HEK293 (cell line): ENCODE results near the gene MT2A.

Experiments used
- CTCF ChIA-PET: fragments of 350-600 bp; formaldehyde crosslinking; extraction: SDS; loops from one replicate; lab custom pipeline; 2021; ENCODE audit warnings: antibody characterized with exemption; lab: Yijun Ruan, JAX
- POLR2A ChIA-PET: fragments of 300-600 bp; formaldehyde crosslinking; extraction: SDS; loops from one replicate; lab custom pipeline; 2020; ENCODE audit warnings: antibody characterized with exemption, inconsistent platforms; lab: Yijun Ruan, JAX
- H3K27ac ChIP-seq: fragments of 200-500 bp; sonication (Bioruptor generic); 2 replicates; pipeline ENCODE4 v1.5.1; 2014; ENCODE audit warnings: low read depth, low read length, control low read depth, inconsistent platforms; ENCODE audit errors: extremely low read depth
- H3K36me3 ChIP-seq, 2 experiments: fragments of 200-500 bp in 1 of 2; sonication (Bioruptor generic) in 1 of 2; 1 replicate in 1 of 2; 2 replicates in 1 of 2; pipeline ENCODE4 v1.5.1; 2014 to 2017; ENCODE audit warnings: inconsistent platforms in 2 of 2, low read length in 2 of 2; ENCODE audit not compliant: control insufficient read depth in 2 of 2, insufficient read depth in 1 of 2
- H3K4me1 ChIP-seq: fragments of 200-500 bp; sonication (Bioruptor generic); 2 replicates; pipeline ENCODE4 v1.5.1; 2014; ENCODE audit warnings: mild to moderate bottlenecking, low read length, inconsistent platforms; ENCODE audit not compliant: control insufficient read depth, insufficient read depth
- H3K4me3 ChIP-seq: 2 replicates; pipeline ENCODE4 v1.5.1; 2011; ENCODE audit warnings: low read depth, mild to moderate bottlenecking, control low read depth, low read length, moderate library complexity
- H3K9me3 ChIP-seq: fragments of 200-500 bp; sonication (Bioruptor generic); 2 replicates; pipeline ENCODE4 v1.5.1; 2014; ENCODE audit warnings: low read depth, low read length, inconsistent platforms; ENCODE audit not compliant: control insufficient read depth, insufficient read depth
- GFI1B ChIP-seq: fragments of 450-650 bp; formaldehyde crosslinking; IDR thresholded peaks from 2 replicates; pipeline ENCODE4 v1.5.1; 2016; ENCODE audit warnings: missing biosample characterization, missing genetic modification characterization
- GLIS2 ChIP-seq: fragments of 450-650 bp; formaldehyde crosslinking; IDR thresholded peaks from 2 replicates; pipeline ENCODE4 v1.5.1; 2016; ENCODE audit warnings: missing biosample characterization, missing genetic modification characterization
- OSR2 ChIP-seq: fragments of 450-650 bp; formaldehyde crosslinking; IDR thresholded peaks from 2 replicates; pipeline ENCODE4 v1.5.1; 2016; ENCODE audit warnings: missing biosample characterization, missing genetic modification characterization
- PRDM1 ChIP-seq: fragments of 450-650 bp; formaldehyde crosslinking; IDR thresholded peaks from 2 replicates; pipeline ENCODE4; 2016; ENCODE audit warnings: missing biosample characterization, missing genetic modification characterization
- RBAK ChIP-seq: fragments of 450-650 bp; formaldehyde crosslinking; IDR thresholded peaks from 2 replicates; pipeline ENCODE4 v1.5.1; 2016; ENCODE audit warnings: missing biosample characterization, missing genetic modification characterization
- ZBTB1 ChIP-seq: fragments of 450-650 bp; formaldehyde crosslinking; IDR thresholded peaks from 2 replicates; pipeline ENCODE4 v1.5.1; 2016; ENCODE audit warnings: missing biosample characterization, missing genetic modification characterization
- ZEB2 ChIP-seq: fragments of 450-650 bp; formaldehyde crosslinking; IDR thresholded peaks from 2 replicates; pipeline ENCODE4 v1.5.1; 2016; ENCODE audit warnings: missing biosample characterization, missing genetic modification characterization
- ZFHX2 ChIP-seq: fragments of 450-650 bp; formaldehyde crosslinking; conservative IDR thresholded peaks from 2 replicates; pipeline ENCODE4 v1.5.1; 2016; ENCODE audit warnings: missing biosample characterization, missing genetic modification characterization
- ZFP37 ChIP-seq: fragments of 450-650 bp; formaldehyde crosslinking; IDR thresholded peaks from 2 replicates; pipeline ENCODE4 v1.5.1; 2016; ENCODE audit warnings: missing biosample characterization, missing genetic modification characterization
- ZNF121 ChIP-seq: fragments of 450-650 bp; formaldehyde crosslinking; IDR thresholded peaks from 2 replicates; pipeline ENCODE4 v1.5.1; 2016; ENCODE audit warnings: missing biosample characterization, missing genetic modification characterization
- ZNF211 ChIP-seq: fragments of 450-650 bp; formaldehyde crosslinking; IDR thresholded peaks from 2 replicates; pipeline ENCODE4 v1.5.1; 2016; ENCODE audit warnings: low read depth, missing biosample characterization, missing genetic modification characterization
- ZNF23 ChIP-seq: fragments of 450-650 bp; formaldehyde crosslinking; IDR thresholded peaks from 2 replicates; pipeline ENCODE4 v1.5.1; 2016; ENCODE audit warnings: missing biosample characterization, missing genetic modification characterization, borderline replicate concordance
- ZNF324 ChIP-seq: fragments of 450-650 bp; formaldehyde crosslinking; IDR thresholded peaks from 2 replicates; pipeline ENCODE4 v1.5.1; 2016; ENCODE audit warnings: missing biosample characterization, missing genetic modification characterization
- ZNF37A ChIP-seq: fragments of 450-650 bp; IDR thresholded peaks from 2 replicates; pipeline ENCODE4 v1.5.1; 2018; ENCODE audit warnings: missing biosample characterization, missing genetic modification characterization
- ZNF48 ChIP-seq: fragments of 450-650 bp; formaldehyde crosslinking; IDR thresholded peaks from 2 replicates; pipeline ENCODE4 v1.5.1; 2016; ENCODE audit warnings: missing biosample characterization, missing genetic modification characterization
- ZNF623 ChIP-seq: fragments of 450-650 bp; formaldehyde crosslinking; IDR thresholded peaks from 2 replicates; pipeline ENCODE4 v1.5.1; 2016; ENCODE audit warnings: missing biosample characterization, missing genetic modification characterization
- ZNF670 ChIP-seq: fragments of 450-650 bp; formaldehyde crosslinking; IDR thresholded peaks from 2 replicates; pipeline ENCODE4 v1.5.1; 2016; ENCODE audit warnings: missing biosample characterization, missing genetic modification characterization, low read depth
- ZSCAN23 ChIP-seq: fragments of 450-650 bp; formaldehyde crosslinking; IDR thresholded peaks from 2 replicates; pipeline ENCODE4 v1.5.1; 2016; ENCODE audit warnings: missing biosample characterization, missing genetic modification characterization
- TF ChIP-seq, protein P1 (sequence below): fragments of 450-650 bp; formaldehyde crosslinking; IDR thresholded peaks from 2 replicates; pipeline ENCODE4 v1.5.1; 2016; ENCODE audit warnings: missing biosample characterization, missing genetic modification characterization
- TF ChIP-seq, protein P2 (sequence below): fragments of 450-650 bp; formaldehyde crosslinking; IDR thresholded peaks from 2 replicates; pipeline ENCODE4 v1.5.1; 2016; ENCODE audit warnings: missing biosample characterization, missing genetic modification characterization
- TF ChIP-seq, protein P3 (sequence below): fragments of 450-650 bp; formaldehyde crosslinking; IDR thresholded peaks from 2 replicates; pipeline ENCODE4 v1.5.1; 2017; ENCODE audit warnings: missing biosample characterization, missing genetic modification characterization

The MT2A gene

DNA sequence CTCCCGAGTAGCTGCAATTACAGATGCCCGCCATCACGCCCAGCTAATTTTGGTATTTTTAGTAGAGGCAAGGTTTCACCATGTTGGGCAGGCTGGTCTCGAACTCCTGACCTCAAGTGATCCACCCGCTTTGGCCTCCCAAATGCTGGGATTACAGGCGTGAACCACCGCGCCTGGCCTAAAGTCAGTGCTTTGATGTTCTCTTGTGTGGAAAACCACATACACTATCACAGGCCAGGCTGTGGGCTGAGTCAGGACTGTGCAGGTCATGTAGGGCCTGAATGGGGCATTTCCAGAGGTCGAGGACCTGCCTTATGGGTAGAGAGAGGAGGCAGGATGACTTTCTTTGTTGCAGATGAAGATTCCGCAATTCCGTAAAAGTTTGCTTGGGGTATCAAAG is 24.1 kb upstream of the MT2A start:
- POLR2A ChIA-PET = no interaction called here
- CTCF ChIA-PET = interaction anchor here (1.2 kb wide), 1 partner anchor 118 kb away, joined by 8 read pairs; no protein-coding TSS in a partner anchor
- no peaks in the 10 kb centered on the region for H3K4me1 ChIP-seq
- H3K27ac ChIP-seq = no peak overlapping the region
- H3K4me3 ChIP-seq = no peak overlapping the region
- H3K36me3 ChIP-seq = no peaks in the 10 kb centered on the region
- no peak for TF ChIP-seq ZNF48 (tag by site-specific recombination)
- TF ChIP-seq OSR2 (tag by site-specific recombination) = no peak
- no peak for TF ChIP-seq GFI1B (tag by site-specific recombination)
- no peak for TF ChIP-seq ZNF121 (tag by site-specific recombination)
- no peak for TF ChIP-seq GLIS2 (tag by site-specific recombination)
- TF ChIP-seq, protein P1, sequence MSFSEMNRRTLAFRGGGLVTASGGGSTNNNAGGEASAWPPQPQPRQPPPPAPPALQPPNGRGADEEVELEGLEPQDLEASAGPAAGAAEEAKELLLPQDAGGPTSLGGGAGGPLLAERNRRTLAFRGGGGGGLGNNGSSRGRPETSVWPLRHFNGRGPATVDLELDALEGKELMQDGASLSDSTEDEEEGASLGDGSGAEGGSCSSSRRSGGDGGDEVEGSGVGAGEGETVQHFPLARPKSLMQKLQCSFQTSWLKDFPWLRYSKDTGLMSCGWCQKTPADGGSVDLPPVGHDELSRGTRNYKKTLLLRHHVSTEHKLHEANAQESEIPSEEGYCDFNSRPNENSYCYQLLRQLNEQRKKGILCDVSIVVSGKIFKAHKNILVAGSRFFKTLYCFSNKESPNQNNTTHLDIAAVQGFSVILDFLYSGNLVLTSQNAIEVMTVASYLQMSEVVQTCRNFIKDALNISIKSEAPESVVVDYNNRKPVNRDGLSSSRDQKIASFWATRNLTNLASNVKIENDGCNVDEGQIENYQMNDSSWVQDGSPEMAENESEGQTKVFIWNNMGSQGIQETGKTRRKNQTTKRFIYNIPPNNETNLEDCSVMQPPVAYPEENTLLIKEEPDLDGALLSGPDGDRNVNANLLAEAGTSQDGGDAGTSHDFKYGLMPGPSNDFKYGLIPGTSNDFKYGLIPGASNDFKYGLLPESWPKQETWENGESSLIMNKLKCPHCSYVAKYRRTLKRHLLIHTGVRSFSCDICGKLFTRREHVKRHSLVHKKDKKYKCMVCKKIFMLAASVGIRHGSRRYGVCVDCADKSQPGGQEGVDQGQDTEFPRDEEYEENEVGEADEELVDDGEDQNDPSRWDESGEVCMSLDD = no peak
- TF ChIP-seq PRDM1 (tag by site-specific recombination) = no peak
- no peak for TF ChIP-seq ZEB2 (tag by site-specific recombination)
- TF ChIP-seq ZFHX2 (tag by site-specific recombination) = no peak
- no peak for TF ChIP-seq ZNF324
- TF ChIP-seq ZSCAN23 = no peak
- TF ChIP-seq, protein P2, sequence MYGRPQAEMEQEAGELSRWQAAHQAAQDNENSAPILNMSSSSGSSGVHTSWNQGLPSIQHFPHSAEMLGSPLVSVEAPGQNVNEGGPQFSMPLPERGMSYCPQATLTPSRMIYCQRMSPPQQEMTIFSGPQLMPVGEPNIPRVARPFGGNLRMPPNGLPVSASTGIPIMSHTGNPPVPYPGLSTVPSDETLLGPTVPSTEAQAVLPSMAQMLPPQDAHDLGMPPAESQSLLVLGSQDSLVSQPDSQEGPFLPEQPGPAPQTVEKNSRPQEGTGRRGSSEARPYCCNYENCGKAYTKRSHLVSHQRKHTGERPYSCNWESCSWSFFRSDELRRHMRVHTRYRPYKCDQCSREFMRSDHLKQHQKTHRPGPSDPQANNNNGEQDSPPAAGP = no peak
- TF ChIP-seq, protein P3, sequence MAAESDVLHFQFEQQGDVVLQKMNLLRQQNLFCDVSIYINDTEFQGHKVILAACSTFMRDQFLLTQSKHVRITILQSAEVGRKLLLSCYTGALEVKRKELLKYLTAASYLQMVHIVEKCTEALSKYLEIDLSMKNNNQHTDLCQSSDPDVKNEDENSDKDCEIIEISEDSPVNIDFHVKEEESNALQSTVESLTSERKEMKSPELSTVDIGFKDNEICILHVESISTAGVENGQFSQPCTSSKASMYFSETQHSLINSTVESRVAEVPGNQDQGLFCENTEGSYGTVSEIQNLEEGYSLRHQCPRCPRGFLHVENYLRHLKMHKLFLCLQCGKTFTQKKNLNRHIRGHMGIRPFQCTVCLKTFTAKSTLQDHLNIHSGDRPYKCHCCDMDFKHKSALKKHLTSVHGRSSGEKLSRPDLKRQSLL = no peak
- TF ChIP-seq ZBTB1 (tag by site-specific recombination) = no peak
- no peak for TF ChIP-seq ZNF37A (tag by site-specific recombination)
- no peak for TF ChIP-seq ZNF23
- TF ChIP-seq ZNF211 (tag by site-specific recombination) = no peak
- TF ChIP-seq ZNF670 (tag by site-specific recombination) = no peak
- TF ChIP-seq, all 188 proteins: peak for 0
- no peaks in the 10 kb centered on the region for H3K9me3 ChIP-seq

DNA sequence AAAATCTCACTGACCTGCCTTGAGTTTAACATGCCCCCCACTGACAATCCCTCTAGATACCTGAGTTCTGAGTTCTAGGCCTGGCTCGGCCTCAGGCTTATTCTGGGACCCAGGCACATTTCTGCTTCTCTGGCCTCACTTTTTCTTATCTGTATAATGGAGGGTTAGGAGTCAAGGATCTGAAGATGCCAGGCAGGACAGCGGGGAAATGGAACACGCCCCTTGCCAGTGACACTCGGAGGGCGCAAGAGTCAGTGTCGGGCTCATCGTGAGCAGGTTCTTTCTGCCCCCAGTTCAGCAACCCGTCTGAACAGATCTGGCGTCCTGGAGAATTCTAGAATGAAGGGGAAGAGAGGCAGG is 19.6 kb upstream of the MT2A start:
- TF ChIP-seq RBAK (tag by site-specific recombination) (no peak), ZFP37 (tag by site-specific recombination) (no peak), ZNF623 (tag by site-specific recombination) (no peak)
- TF ChIP-seq, all 188 proteins: peak for 0
- Histone ChIP-seq H3K4me3 (no peak overlapping the region), H3K36me3 (no peaks in the 10 kb centered on the region), H3K4me1 (no peaks in the 10 kb centered on the region), H3K27ac (no peak overlapping the region), H3K9me3 (no peaks in the 10 kb centered on the region)
- POLR2A ChIA-PET = no interaction called here
- CTCF ChIA-PET = interaction anchor here (0.6 kb wide), 1 partner anchor 73 kb away, joined by 3 read pairs; no protein-coding TSS in a partner anchor
